ENCODE results near the gene KLK3.

The KLK3 gene

GRCh38 chr19:50832666-50833065 lies 22.0 kb upstream of the KLK3 start:
- DNase-seq = no peak

- DNase-seq = no peak
Observed at GRCh38 chr19:50833117-50833801, 21.5 kb upstream of the KLK3 start, which contains the start of gene KLK15. Gene KLK15, minus strand, starts transcription at chr19:50833574. Its CDS starts 2,082 bp downstream, at chr19:50831492.

DNA sequence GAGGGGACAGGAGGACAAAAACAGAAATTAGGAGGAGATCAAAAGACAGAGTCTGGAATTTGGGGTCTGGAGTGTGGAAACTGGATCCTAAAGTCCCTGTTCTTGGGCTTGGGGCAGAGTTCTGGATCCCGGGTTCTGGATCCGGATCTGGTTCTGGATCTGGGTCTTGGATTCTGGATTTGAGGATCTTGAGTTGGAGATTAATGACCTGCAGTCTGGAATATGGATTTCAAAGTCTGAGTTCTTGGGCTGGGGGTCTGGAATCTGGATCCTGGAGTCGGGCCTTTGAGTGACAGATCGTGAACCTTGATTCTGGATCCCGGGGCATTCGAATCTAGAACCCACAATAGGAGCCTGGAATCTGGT lies 20.9 kb upstream of the KLK3 start:
- DNase-seq = no peak

- DNase-seq = no peak
Observed at GRCh38 chr19:50835103-50835784, 19.5 kb upstream of the KLK3 start.

- DNase-seq = peak; percentile 59 to 77
Observed at GRCh38 chr19:50835785-50836542, 18.8 kb upstream of the KLK3 start.

DNA sequence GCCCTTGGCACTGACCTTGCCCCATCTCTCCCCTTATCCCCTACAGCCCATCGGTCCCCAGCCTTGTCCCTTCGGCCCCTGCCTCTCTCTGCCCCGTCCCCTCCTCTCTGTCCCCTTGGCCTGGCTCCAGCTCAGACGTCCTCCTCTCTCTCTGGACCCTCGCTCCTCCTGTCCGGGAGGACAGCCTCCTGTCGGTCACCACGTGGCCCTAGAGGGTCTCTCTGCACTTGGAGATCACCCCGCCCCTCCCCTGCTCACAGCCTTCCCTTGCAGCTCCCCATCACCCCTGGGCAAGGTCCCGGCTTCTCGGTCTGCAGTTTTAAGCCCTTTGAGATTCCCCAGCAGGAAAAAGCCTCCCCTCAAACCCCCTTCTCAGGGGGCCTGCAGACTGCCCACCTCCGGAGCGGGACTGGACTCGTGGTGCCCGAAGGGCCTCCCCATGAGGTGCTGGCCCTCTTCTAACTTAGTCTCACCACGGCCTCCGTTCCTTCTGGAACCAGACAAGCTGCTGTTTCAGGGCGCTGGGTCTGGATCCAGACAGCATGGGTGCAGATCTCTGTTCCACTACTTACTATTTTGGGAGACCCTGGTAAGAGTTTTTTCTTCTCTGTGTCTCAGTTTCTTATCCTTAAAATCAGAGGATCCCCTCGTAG lies 18.0 kb upstream of the KLK3 start:
- DNase-seq = no peak

- DNase-seq = no peak
Observed at GRCh38 chr19:50837300-50837699, 17.4 kb upstream of the KLK3 start.

DNA sequence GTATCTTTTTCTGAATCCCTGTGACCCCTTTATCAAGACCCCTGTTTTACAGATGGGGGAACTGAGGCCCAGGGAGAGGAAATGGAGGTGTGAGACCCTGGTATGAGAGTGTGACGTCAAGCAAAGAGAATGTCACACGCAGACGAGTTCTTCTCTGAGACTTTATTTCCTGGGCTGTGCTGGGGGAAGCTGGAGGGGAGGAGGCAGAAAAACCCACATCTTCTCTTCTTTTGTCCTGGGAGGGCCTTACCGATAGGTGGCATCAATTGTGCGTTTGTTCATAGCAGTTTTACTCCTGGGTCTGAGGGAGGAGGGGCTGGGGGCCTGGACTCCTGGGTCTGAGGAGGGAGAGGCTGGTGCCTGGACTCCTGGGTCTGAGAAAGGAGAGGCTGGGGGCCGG lies 16.5 kb upstream of the KLK3 start:
- no peak for DNase-seq

DNA sequence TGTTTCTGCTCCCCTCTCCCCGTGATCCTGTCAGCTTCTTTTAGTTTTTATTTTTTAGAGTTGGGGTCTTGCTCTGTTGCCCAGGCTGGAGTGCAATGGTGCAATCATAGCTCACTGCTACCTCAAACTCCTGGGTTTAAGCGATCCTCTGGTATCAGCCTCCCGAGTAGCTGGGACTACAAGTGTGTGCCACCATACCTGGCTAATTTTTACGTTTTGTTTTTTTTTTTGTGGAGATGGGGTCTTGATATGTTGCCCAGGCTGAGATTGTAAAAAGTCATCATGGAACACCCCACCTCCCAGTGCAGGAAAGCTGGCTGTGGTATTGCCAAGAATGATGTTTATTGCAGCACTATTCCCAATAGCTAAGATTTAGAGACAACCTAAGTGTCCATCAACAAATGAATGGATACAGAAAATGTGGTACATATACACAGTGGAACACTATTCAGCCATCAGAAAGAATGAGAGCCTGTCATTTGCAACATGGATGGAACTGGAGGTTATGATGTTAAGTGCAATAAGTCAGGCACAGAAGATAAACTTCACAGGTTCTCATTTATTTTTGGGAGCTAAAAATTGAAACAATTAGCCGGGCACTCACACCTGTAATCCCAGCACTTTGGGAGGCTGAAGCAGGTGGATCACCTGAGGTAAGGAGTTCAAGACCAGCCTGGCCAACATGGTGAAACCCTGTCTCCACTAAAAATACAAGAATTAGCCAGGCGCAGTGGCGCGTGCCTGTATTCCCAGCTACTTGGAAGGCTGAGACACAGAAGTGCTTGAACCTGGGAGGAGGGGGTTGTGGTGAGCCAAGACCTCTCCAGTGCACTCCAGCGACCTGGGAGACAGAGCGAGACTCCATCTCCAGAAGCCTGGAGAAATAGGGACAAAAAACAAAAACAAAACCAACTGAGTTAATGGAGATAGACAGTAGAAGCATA lies 14.7 kb upstream of the KLK3 start:
- no peak for DNase-seq

DNA sequence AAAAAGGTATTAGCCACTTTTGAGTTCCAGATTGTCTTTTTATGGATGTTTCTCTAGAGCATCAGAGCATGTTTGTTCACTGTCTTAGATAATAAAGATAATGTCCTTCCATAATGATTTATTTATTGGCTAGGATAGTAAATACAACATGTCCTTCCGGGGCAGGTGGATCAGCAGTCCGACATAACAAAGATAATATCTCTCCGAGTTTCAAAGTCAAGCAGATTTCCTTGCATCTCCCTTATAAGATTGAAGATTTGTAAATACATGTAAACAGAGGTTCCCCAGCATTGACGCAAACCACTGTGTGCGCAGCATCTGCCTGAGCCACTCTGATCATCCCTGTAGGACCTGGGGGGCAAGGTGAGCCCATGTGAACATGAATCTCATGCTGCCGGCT lies 12.6 kb upstream of the KLK3 start:
- no peak for DNase-seq

GRCh38 chr19:50843205-50843604 lies 11.5 kb upstream of the KLK3 start:
- no peak for DNase-seq

GRCh38 chr19:50843701-50844221 lies 11.0 kb upstream of the KLK3 start:
- DNase-seq = no peak

DNA sequence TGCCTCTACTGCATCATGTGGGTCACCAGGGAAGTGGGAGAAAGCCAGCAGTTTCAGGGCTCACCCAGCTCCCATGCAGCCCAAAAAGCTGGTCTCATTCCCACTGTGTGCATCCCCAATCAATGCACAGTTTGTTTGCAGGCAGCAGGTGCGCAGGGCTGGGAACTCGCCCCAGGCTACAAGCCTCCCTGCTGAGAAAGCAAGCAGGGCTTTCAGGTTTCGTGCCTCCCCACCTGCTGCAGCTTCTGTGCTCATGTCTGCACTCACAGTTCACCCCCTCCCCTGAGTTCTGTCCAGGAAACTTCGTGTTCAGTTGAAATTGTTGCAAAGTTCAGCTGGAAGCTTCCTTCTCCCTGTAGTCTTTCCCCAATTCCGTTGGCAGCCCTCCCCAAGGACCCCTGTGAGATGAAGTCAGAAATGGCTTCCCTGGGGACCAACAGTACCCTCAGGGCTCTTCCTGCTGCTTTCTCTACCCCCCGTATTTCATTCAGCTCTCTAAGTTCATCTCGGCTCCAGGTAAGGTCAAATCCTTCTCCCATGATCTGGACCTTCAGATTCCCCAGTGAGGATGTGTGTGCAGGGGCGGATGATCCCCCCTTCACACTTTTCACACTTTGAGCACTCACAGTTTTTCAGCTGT lies 10.3 kb upstream of the KLK3 start:
- no peak for DNase-seq

DNA sequence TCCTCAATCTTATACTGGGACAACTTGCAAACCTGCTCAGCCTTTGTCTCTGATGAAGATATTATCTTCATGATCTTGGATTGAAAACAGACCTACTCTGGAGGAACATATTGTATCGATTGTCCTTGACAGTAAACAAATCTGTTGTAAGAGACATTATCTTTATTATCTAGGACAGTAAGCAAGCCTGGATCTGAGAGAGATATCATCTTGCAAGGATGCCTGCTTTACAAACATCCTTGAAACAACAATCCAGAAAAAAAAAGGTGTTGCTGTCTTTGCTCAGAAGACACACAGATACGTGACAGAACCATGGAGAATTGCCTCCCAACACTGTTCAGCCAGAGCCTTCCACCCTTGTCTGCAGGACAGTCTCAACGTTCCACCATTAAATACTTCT lies 4.0 kb upstream of the KLK3 start:
- no peak for DNase-seq

DNA sequence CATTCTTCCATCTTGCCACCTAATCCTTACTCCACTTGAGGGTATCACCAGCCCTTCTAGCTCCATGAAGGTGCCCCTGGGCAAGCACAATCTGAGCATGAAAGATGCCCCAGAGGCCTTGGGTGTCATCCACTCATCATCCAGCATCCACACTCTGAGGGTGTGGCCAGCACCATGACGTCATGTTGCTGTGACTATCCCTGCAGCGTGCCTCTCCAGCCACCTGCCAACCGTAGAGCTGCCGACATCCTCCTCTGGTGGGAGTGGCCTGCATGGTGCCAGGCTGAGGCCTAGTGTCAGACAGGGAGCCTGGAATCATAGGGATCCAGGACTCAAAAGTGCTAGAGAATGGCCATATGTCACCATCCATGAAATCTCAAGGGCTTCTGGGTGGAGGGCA lies 3.1 kb upstream of the KLK3 start:
- DNase-seq = no peak

DNA sequence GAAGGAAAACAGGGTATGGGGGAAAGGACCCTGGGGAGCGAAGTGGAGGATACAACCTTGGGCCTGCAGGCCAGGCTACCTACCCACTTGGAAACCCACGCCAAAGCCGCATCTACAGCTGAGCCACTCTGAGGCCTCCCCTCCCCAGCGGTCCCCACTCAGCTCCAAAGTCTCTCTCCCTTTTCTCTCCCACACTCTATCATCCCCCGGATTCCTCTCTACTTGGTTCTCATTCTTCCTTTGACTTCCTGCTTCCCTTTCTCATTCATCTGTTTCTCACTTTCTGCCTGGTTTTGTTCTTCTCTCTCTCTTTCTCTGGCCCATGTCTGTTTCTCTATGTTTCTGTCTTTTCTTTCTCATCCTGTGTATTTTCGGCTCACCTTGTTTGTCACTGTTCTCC lies 2.7 kb downstream of the KLK3 start:
- DNase-seq = no peak

GRCh38 chr19:50858886-50859285 lies 4.2 kb downstream of the KLK3 start:
- no peak for DNase-seq

DNA sequence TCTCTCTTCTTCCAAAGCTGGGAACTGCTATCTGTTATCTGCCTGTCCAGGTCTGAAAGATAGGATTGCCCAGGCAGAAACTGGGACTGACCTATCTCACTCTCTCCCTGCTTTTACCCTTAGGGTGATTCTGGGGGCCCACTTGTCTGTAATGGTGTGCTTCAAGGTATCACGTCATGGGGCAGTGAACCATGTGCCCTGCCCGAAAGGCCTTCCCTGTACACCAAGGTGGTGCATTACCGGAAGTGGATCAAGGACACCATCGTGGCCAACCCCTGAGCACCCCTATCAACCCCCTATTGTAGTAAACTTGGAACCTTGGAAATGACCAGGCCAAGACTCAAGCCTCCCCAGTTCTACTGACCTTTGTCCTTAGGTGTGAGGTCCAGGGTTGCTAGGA lies 5.1 kb downstream of the KLK3 start:
- no peak for DNase-seq

DNA sequence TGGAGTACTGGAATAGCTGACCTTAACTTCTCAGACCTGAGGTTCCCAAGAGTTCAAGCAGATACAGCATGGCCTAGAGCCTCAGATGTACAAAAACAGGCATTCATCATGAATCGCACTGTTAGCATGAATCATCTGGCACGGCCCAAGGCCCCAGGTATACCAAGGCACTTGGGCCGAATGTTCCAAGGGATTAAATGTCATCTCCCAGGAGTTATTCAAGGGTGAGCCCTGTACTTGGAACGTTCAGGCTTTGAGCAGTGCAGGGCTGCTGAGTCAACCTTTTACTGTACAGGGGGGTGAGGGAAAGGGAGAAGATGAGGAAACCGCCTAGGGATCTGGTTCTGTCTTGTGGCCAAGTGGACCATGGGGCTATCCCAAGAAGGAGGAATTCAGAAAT lies 6.3 kb downstream of the KLK3 start:
- DNase-seq = no peak

DNA sequence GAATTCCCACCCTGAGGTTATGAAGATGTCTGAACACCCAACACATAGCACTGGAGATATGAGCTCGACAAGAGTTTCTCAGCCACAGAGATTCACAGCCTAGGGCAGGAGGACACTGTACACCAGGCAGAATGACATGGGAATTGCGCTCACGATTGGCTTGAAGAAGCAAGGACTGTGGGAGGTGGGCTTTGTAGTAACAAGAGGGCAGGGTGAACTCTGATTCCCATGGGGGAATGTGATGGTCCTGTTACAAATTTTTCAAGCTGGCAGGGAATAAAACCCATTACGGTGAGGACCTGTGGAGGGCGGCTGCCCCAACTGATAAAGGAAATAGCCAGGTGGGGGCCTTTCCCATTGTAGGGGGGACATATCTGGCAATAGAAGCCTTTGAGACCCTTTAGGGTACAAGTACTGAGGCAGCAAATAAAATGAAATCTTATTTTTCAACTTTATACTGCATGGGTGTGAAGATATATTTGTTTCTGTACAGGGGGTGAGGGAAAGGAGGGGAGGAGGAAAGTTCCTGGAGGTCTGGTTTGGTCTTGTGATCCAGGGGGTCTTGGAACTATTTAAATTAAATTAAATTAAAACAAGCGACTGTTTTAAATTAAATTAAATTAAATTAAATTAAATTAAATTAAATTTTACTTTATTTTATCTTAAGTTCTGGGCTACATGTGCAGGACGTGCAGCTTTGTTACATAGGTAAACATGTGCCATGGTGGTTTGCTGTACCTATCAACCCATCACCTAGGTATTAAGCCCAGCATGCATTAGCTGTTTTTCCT lies 7.0 kb downstream of the KLK3 start:
- DNase-seq = no peak

DNA sequence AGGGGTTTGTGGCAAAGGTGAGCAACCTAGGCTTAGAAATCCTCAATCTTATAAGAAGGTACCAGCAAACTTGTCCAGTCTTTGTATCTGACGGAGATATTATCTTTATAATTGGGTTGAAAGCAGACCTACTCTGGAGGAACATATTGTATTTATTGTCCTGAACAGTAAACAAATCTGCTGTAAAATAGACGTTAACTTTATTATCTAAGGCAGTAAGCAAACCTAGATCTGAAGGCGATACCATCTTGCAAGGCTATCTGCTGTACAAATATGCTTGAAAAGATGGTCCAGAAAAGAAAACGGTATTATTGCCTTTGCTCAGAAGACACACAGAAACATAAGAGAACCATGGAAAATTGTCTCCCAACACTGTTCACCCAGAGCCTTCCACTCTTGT lies 14.8 kb downstream of the KLK3 start:
- DNase-seq = no peak

Measured in stimulated activated CD4-positive, alpha-beta T cell treated with anti-CD3 and anti-CD28 coated beads, Interleukin-4, amount 100 ng/mL, for 4 hours (primary cell).